HG03439 (cell line): ENCODE results near the gene ZC3H10.
"Not testable (repeated sequence)": the region's sequence is repeated elsewhere in the genome, so short reads cannot be mapped to it uniquely, and the experiment has no call there.

Experiments
- ATAC-seq: cut with Tn5 transposase; IDR thresholded peaks from one replicate; pipeline ENCODE4 v1.9.1; 2021; ENCODE audit warnings: mild to moderate bottlenecking, moderate library complexity; ENCODE audit not compliant: unreplicated experiment

Gene ZC3H10

DNA sequence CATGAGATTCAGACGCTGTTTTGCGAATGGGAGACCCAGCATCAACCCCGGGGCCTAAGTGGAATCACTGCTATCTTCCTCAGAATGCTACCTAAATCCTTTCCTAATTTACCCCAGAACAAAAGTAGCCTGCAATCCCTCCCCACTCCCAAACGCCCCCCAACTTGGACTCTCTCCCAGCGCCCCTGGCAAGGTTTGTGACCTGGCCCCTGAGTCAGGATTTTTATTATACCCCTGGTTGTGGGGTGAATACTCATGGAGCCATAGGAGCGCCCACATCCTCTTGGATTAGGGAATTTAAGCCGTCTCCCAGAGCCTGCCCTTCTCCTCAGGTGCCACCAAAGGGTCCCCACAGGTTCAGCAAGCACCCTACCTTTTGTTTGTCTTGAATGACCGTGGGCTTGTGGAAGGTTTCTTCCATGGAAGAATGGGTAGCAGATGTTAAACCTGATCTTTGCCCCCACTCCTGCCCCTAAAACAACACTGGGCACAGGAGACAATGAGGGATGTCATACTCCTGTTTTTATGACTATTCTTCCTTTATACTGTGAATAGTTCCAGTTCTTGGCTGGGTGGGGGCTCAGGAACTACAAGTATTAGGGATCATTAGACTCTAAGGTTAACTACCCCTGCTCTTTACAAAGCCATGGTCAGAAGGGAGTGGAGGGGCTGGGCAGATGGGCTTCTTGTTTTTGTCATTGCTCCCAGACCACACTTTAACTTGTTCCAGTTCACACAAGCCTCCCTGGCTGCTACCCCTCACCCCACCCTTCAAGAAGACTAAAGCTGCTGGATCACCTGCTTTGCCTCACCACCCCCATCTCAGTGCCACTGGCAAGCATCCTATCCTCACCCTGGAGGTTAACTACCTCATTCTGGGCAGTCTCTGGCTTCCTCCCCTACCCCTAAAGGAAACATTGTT, 35.0 kb downstream of the ZC3H10 start:
- ATAC-seq, result no peak

DNA sequence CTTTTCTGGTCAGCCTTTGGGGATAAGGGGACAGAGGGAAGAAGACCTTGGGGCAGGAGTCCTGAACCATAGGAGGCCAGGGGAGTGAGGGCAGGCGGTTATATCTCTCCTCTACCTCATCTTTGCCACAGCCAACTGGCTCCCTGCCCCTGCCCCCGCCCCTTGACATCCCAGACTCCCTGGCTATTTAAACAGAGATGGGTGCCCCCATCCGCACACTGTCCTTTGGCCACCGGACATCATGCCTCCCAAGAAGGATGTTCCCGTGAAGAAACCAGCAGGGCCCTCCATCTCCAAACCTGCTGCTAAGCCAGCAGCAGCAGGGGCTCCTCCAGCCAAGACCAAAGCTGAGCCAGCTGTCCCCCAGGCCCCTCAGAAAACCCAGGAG, 35.6 kb downstream of the ZC3H10 start:
- no peak for ATAC-seq

DNA sequence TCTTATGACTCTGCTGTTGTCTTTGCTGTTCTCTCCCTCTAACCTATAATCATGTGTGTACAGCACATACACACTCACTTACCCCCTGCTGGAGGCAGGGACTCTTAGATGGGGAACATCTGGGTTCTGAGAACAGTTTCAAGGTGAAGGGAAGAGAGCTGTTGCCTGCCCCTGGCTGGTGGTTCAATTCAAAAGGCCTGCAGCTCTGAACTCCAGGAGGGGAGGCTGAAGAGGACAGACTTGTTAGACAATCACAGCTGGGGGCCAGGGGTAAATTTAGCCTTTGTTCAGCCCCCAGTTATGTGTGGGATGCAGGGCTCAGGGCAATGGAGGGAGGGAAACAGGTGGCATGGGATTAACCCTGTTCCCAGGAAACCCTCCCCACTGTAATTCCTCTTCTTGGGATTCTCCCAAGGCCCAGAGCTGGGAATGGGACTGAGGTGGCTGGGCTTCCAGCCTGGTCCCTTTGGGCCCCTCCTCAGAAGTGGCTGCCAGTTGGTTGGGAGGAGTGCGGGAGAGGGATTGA, 36.2 kb downstream of the ZC3H10 start:
- ATAC-seq, result no peak

DNA sequence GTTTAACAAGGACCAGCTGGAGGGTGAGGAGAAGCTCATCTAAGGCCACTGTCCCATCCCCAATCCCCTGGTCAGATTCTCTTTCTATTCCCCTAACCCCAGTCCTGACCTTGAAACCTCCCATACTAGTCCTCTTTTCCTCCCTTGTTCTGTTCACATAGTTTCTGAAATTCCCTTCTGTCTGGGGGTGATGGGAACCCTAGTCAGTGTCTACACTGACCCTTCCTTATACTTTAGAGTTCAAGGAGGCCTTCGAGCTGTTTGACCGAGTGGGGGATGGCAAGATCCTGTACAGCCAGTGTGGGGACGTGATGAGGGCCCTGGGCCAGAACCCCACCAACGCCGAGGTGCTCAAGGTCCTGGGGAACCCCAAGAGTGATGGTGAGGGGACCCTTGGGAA, 36.8 kb downstream of the ZC3H10 start:
- ATAC-seq, result no peak

DNA sequence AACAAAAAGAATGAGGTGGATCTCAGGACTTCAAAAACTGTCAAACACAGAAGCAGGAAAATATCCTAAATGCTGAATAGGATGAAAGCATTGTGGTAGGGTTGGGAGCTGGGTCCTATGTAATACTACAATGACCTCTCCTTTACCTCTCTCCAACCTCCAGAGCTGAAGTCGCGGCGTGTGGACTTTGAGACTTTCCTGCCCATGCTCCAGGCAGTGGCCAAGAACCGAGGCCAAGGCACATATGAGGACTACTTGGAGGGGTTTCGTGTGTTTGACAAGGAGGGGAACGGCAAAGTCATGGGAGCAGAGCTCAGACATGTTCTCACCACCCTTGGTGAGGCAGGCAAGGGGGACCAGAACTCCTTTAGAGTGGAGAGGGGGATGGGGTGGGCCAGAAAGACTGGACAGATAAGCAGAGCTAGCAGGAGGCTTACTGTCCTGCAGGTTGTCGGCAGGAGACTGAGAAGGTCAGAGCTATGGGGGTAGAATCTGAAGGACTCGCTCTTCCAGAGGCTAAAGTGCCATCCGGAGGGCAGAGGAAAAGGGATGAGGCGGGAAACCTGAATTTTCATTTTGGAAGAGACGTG, 37.3 kb downstream of the ZC3H10 start:
- no peak for ATAC-seq

DNA sequence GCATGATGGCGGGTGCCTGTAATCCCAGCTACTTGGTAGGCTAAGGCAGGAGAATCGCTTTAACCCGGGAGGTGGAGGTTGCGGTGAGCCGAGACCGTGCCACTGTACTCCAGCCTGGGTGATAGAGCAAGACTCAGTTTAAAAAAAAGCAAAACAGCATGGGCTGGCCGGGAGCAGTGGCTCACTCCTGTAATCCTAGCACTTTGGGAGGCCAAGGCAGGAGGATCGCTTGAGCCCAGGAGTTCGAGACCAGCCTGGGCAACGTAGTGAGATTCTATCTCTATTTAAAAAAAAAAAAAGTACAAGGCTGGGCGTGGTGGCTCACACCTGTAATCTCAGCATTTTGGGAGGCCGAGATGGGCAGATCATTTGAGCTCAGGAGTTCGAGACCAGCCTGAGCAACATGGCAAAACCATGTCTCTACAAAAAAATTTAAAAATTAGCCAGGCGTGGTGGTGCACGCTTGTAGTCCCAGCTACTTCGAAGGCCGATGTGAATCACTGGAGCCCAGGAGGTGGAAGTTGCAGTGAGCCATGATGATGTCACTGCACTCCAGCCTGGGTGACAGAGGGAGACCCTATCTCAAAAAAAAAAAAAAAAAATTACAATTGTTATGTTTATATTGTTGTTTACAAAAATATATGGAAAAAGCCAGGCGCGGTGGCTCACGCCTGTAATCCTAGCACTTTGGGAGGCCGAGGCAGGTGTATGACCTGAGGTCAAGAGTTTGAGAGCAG, 38.6 kb downstream of the ZC3H10 start:
- ATAC-seq, result not testable (repeated sequence)

DNA sequence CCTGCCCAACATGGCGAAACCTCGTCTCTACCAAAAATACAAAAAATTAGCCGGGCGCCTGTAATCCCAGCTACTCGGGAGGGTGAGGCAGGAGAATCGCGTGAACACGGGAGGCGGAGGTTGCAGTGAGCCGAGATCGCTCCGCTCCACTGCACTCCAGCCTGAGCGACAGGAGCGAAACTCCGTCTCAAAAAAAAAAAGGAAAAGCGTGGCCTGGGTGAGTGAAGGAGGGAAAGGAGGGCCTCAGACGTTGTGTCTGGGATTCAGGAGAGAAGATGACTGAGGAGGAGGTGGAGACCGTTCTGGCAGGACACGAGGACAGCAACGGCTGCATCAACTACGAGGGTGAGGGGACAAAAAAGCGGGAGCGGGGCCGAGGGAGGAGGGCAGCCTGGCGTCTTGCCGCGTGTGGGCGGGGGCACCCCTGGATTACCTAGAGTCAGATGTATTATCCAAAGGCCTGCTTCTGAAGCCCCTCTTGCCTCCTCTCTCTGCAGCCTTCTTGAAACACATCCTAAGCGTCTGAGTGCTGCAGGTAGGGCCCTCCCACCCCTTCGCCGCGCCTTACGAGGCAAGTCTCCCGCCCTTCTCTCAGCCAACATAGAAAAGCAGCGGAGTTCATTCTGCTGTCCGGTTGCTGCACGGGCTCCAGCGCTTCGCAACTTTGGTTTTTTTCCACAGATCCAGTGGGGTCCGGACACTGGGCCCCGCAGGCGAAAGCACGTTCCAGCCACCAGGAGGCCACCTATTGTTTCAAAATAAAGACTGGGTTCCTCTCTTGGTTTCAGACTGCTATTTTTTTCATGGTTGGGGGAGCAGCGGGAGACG, 39.3 kb downstream of the ZC3H10 start:
- ATAC-seq, result peak; percentile 16

DNA sequence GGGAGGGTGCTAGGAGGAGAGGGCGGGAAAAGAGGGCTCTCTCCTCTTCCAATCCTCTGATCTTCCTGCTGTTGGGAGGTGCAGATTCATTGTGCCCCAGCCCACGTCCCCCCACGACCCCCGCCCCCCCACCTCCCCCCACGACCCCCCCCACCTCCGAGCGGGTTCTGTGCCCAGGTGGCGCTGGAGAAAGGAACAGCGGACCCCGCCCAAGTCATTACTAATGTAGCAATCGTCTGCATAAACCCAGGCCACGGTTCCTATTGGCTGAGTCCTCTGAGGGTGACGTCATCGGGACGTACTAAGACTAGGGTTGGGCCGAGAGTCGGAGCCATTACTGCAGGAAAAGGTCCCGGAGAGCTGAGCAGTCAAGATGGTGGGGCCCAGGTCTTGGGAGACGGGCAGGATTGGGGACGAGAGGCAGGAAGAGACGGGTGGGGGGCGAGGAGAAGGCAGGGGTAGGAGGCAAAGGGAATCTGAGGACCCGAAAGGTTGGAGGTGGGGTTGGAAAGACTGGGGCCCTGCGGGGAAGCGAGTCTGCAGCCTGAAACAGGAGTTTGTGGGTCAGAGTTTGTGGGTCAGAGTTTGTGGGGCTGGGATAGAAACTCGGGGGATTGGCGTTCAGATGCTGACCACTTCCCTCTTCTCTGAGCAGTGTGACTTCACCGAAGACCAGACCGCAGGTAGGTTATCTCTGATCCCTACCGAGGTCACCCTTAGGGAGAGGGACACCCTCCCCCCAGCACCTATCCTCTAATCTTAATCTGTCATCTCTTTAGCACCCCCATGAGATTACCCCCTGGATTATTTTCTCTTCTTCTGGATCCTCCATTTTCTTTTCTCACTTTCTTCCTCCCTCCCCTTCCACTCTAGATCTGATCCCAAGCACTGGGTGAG, 40.2 kb downstream of the ZC3H10 start, which contains the start of gene MYL6:
Gene MYL6, plus strand, starts transcription at position 331 of the 897 bp plus-strand sequence. Its CDS starts 43 bp downstream, at position 374.
- ATAC-seq, result peak; percentile 84

DNA sequence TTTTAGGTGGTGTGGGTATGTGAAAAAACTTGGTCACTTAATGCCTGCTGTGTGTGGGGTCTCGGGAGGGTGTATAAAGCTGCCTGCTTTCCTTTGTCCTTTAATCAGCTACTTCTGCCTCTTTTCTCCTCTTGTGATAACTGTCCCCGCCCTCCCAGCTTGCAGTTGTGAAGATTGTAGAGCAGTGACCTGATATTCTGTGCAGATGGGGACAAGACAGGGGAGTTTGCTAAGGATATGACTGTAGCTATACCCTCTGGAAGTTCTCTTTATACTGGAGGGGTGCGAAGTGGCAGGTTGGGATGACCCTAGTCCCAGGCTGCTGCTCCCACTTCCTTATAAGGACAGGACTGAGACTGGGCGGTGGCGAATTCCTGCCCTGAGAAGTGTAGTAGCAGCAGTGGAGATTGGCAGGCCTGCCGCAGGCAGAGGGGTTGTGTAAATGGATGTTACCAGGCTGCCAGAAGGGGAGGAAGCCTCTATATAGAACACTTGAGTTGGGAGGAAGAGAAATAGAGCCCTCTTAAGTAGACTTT, 40.9 kb downstream of the ZC3H10 start:
- no peak for ATAC-seq

DNA sequence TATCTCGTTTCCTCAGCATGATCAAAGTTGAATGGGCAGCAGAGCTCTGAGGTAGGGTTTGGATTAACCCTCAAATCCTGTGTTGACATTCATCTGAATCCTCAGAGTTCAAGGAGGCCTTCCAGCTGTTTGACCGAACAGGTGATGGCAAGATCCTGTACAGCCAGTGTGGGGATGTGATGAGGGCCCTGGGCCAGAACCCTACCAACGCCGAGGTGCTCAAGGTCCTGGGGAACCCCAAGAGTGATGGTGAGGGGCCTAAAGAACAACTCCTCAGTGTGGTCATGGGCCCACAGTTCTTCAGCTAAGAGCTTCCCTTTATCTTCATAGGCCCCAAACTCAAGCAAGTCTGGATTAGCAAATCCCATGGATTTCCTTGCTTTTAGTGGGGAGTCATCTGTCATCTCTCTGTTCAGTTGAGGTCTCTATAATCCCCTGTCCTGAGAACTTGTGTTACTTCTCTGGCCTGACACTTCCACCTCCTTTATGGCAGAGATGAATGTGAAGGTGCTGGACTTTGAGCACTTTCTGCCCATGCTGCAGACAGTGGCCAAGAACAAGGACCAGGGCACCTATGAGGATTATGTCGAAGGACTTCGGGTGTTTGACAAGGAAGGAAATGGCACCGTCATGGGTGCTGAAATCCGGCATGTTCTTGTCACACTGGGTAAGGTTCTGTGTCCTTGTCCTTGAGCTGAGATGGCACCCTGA, 41.6 kb downstream of the ZC3H10 start:
- no peak for ATAC-seq

DNA sequence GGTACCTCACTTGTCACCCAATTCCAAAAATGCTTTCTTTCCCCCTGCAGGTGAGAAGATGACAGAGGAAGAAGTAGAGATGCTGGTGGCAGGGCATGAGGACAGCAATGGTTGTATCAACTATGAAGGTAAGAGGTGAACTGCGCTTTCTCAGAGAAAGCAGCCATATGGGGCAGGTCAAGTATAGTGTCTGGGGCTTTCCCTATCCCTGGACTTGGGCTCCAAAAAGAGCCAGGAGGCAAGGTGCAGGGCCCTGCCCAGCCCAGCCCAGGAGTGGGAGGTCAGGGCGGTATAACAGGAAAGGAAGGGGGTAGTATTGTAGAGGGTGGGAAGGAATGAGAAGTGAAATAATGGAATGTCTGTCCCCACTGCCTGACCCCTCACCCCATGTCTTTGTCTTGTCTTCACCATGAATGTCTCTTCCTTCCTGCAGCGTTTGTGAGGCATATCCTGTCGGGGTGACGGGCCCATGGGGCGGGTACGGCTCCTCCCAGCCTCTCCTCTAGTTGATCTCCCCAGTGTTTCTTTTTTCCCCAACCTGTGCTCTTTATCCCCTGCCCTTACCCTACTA, 42.2 kb downstream of the ZC3H10 start:
- no peak for ATAC-seq

DNA sequence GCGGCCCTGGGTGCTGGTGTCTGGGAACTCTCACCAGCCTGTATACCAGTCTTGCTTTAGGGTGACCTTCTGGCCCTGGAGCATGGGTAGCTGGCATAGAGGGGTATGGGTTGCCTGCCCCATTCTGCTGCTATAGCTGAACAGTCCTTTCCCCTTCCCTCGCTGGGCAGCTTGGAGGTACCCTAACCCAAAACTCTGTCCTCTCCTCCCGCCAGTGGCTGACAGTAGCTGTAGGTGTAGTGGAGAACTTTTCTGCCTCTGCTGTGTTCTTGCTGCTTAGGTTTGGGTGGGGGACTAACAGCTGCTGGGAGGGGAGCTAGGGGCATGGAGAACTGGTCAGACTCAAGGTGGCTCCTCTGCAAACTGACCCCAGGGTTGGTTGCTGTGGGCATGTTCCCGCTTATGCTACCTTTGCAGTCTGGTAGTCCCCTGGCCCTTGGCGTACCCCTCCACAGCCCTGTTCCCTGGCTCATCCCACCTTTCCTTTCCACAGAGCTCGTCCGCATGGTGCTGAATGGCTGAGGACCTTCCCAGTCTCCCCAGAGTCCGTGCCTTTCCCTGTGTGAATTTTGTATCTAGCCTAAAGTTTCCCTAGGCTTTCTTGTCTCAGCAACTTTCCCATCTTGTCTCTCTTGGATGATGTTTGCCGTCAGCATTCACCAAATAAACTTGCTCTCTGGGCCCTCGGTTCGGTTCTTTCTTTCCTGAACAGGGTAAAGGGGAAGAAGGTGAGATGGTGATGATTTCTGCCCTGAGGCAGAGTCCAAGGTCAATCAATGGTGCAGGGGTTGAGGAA, 43.0 kb downstream of the ZC3H10 start:
- ATAC-seq, result no peak

DNA sequence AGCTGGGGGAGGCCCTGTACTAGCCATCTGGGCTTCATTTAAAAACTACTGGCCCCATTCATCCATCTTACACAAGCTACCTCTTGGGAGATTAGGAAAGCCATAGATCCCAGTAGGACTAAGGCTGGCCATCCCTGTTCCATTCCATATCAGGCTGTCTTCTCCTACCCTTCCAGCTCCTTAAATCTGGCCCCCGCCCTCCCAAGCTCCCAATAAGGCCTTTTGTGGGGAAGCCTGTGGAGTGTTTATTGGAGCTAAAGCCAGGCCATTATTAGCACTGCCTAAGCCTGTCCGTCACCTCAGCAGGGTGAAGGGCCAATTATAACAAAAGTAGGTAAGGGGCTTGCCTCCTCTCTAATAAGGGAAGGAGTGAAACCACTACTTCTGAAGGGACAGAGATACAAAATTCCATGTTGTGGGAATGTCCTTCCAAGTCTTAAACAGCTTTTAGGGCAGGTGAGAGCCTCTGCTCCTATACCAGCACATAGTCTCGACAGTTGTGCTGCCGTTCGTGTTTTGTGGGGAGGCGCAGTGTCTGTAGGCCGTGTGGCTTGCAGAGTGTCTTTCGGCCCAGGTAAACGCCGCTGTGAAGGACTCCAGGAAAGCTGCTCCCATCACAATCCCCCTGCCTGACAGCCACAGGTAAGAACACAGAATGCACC, 43.8 kb downstream of the ZC3H10 start:
- ATAC-seq, result no peak

DNA sequence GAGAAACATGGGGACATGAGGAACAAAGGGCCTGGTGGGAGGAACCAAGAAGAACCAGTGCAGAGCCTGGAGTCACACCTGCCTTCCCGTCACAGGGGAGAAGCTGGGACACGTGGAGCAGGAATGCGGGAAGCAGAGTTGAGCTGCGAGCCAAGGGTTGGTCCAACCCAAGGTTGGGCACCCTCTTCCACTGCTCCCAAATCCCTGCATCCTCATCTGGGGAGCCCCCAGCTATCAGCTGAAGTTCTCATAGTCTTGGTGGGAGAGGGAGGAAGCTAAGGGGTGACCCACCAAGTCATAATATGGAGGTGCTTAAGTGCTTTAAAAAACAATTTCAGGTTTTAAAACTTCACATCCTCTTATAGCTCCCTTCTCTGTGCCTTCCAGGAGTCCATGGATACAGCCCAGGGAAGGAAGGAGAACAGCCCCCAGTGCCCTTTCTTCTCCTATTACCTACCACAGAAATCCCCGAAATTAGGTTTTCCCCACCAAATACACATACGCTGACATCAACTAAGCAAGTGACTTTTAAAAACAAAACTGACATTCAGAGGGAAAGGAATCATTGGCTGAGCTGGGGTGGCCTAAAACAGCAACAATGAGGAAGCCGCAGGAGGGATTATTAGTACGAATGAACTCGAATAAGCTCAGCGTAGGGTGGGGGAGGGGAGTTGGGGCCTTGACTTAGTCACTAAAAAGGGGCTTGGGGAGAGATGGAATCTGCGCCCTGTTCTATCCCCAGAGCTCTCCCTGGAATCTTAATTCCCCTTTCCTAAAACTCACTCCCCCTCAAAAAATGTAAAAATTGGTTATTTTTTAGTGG, 44.6 kb downstream of the ZC3H10 start:
- ATAC-seq, result no peak

DNA sequence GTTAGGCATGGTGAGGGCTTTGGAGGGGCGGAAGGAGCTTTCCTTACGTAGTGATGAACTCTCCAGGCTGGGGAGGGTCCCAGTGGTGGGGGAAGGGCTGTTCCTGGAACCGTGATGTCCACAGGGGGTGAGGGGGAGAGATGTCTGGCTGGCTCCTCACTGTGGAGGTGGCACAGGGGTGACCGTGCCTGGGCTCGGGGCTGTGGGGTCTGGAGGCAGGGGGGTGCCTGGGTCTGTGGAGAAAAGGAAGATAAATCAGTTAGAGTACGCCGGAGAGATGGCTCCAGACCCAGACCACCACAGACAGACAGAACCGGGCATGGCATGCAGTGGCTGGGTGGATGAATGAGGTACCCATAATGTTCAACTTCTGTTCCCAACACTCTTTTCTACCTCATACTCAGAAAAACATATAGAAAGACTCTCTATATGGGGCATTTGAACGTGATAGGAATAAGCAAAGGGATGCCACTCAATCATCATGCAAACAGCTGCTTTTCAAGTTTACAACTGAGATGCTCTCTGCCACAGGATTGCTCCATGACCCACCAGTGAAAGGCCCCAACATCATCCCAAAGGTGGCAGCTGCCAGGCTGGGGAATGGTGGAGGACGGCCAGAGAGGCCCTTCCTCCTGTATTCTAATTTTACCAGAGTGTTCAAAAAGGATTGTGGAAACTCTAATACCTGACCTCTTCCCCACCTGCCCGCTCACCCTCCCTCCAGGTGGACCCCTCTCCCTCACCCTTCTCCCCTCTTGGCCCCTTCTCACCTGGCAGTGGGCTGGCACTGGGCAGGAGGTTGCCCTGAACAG, 45.7 kb downstream of the ZC3H10 start:
- ATAC-seq, result no peak
